CD4-positive, alpha-beta T cell treated with Interleukin-15 for 1 hour (primary cell): ENCODE results near the gene RFTN1.
A peak's percentile ranks its signal among the peaks of the same experiment; 100 is the strongest.

ENCODE experiments used
- DNase-seq: peaks from one replicate; pipeline ENCODE4 v3.0.0-alpha.2; 2020

RFTN1 gene

DNA sequence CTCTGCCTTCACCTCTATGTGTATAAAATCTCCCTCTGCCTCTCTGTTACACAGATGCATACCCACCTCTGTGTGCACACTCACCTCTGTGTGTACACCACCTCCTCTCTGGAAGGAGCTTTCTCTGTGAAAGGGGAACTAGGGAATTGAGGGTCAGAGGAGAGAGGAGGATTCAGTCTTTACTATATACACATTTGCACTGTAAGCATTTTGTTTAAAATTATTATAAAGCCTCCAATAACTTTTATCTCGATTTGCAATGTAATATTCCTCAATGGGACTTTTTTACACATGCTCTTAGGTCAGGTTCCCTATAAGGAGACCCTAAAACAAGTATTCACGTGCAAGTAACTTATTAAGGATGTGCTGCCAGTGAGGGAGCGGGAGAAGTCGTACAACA, 166.0 kb downstream of the RFTN1 start:
- no peak for DNase-seq

DNA sequence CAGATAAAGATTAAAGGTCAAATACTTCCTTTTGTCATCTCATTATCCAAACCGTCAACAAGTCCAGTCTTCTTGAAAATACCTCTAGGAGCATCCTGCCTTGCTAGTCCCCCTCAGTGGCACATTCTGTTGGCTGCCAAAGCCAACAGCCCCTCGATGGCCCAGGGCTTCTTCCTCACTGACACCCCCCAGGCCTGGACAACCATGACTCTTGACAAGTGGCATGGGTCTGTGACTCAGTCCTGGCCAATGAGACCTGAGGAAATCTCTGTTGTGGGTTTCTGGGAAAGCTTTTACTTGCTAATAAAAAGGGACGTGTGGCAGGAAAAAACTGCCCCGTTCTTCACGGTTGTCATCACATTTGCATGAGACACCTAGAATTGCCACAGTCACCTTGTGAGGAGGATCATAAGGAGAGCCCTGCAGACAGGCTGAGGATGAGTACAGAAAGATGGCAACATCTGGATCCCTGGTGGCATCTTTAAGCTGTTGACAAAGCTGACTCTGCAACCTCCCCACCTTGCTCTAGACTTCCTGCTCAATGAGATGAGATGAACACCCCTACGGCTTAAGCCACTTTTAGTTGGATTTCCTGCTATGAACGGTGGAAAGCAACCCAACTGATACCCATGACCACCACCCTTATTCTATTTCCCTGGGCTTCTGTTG, 167.0 kb downstream of the RFTN1 start:
- no peak for DNase-seq

DNA sequence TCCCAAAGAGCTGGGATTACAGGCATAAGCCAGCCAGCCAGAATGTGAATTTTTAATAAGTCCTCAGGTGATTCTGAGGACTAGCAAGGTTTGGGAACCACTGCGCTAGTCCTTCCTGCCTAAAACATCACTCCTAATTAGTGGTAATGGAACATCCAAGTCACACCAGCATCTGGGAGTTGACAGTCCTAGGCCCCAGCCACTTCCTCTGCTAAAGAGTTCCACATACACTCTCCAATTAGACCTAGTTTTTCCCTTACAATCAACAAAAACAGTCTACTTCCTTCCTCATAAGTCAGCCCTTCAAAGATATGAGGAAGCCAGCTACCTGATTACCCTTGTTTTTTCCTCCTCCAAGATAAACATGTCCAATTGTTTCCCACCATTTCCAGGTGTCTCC, 170.4 kb downstream of the RFTN1 start:
- DNase-seq: no peak

DNA sequence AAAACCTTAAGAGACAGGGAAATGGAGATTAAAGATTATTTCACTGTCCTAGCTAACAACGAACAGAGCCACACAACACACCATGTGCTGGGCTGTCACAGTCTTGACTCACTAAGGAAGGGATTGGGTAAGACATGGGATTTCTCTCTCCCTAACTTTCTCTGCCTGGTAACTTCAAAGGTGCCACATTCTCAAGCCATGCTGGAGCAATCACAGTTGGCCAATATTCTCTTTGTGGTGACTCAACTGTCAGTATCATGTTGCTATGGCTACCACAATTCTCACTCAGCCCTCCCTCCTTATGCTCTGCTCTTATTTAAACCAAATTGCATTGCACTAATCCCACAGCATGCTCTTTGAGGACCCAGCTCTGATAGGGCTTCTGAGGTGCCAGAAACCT, 174.5 kb downstream of the RFTN1 start:
- DNase-seq: peak; percentile 55

DNA sequence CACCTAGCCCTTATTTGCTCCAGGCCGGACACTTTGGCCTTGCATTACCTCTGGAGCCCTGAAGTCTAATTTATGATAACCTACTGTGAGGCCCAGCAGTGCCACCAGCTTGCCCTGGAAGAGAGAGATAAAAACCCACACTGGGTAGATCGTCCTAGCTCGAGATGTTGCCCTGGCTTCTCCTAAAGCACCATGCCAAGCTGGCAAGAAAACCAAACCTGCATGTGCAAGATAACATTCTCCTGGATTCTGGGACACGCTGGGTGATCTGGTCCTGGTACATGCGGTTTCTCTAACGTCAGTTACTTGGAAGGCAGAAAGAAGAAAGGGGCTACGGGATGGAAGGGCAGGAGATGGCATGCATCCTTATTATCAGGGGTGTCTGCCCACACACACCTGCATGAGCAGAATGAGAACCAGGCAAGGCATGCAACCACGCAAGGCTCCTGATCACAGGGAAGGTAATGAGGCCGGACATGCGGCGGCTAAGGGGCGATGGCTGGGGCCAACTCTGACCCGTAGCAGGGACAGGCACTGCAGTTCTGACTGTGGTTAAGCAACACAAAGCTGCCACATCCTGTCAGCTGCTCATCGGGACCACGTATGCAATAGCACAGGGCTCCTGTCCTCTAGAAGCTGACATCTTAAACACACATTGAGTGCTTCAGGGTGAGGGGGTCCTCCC, 175.5 kb downstream of the RFTN1 start:
- peak; percentile 63 for DNase-seq

DNA sequence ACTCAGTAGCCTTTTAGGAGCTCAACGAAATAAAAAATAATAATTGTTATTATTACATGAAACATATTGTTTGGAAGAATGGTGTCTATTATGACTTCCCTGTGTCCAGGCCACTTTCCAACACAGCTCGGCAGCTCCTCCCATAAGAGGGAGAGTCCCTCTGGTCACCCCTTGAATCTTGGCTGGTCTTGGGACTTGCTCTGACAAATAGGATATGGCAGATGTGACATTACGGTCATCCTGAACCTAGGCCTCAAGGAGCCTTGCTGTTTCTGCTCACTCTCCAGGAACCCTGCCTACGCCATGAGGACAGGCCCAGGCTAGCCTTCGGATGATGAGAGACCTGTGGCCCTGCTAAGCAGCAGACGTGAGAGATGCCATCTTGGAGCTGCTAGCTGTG, 176.7 kb downstream of the RFTN1 start:
- DNase-seq: no peak

DNA sequence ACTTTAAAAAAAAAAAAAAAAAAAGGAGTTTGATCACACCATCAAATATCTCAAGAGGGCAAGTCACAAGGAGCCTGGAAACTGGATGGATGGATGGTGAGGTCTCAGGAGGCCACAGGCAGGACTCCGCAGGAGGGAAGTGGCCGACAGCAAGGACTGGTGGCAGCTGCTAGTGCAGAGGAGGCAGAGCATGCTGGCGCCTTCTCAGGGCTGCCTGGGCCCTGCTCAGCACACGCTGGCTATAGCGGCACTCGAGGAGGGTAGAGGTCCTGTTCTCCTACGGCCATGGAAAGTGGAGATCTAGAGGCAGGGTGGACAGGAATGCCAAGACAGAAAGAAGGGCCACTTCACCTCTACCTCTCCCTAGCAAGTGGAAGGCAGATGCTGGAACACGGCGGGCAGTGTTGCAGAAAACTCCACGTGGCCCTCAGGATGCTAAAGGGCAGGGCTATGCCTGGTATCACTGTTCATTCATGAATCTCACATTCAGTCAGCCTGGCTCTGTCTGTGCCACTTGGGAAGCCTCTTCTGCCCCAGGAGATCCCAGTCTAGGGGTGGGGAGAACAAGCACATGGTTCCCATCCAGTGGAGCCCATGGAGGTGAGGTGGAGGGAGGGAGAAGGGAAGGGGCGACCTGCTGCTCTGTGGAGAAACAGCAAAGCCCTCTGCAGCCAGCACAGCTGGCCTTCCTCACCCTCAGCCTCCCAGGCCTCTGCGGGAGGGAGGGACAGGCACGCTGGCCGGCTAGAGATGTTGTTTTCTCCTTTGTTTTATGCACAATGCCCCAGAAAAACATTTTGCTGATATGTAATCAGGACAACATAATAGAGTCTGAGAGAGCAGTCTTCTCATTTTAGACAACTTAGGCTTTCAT, 177.5 kb downstream of the RFTN1 start:
- DNase-seq: no peak

DNA sequence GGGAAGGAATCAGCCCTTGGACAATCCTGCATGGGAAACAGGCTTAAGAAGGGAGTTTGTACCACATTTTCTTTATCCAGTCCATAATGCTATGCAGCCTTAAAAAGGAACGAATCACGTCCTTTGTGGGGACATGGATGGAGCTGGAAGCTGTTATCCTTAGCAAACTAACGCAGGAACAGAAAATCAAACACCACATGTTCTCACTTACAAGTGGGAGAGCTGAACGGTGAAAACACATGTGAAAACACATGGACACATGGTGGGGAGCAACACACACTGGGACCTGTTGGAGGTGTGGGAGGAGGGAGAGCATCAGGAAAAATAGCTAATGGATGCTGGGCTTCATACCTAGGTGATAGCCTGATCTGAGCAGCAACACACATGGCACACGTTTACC, 178.2 kb downstream of the RFTN1 start:
- DNase-seq: no peak

DNA sequence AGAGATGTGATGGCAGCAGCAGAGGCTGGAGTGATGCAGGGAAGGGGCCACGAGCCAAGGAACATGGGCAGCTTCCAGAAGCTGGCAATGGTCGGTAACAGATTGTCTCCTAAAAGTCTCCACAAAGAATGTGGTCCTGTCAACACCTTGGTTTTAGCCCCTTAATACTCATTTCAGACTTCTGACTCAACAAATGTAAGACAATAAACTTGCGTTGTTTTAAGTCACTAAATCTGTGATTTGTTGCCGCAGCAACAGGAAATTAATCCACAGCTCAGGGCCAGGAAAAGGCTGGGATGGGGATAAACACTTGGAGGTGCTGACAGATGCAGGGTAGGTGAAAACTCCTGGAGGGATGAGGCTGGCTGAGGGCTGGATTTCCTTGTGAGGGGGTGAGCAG, 178.6 kb downstream of the RFTN1 start:
- DNase-seq: no peak

DNA sequence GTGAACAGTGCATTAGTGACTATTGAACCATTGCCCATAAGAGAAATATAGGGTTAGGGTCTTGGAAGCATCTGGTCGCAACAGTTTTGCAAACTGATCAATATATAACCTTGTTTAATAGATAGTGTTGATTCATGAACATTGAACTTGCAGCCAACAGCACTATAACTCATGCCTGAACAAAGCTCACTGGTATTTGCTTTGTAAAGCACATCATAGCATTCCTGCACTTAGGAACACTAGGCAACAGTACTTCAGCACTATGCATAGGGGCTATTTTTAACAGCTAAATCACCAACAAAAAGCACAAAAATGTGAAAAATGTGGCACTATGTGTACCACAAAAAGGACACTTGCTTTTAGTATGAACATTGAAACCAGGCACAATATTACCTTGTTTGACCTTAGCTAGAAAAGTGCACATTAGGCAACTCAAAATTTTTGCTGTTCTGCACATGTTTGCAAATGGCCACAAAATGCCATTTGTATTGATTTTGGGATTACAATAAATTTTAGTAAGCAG, 180.5 kb downstream of the RFTN1 start:
- no peak for DNase-seq

DNA sequence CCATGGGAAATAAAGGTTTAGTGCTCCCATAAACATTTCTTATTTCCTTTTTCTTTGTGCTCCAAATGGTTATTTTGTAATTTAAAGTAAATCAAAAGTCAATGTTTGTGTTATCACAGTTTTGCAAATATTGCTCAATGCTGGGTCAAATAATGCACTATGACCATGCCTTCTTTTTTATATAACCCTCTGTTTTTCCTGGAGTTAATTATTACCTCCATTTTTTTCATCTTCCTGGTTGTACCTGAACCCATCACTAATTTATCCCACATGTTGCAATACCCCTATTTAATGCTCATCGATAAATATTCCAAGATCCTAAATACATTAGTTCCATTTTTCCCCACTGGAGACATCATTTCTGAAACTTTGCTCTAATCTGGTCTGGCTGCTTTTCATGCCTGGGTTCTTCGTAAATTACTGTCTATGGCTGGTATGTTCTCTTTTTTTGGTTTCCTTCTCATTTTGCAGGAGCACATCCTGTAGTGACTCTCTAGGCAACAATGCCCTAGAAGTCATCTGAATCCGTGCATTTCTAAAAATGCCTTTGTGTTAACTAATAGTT, 182.1 kb downstream of the RFTN1 start:
- DNase-seq: no peak

DNA sequence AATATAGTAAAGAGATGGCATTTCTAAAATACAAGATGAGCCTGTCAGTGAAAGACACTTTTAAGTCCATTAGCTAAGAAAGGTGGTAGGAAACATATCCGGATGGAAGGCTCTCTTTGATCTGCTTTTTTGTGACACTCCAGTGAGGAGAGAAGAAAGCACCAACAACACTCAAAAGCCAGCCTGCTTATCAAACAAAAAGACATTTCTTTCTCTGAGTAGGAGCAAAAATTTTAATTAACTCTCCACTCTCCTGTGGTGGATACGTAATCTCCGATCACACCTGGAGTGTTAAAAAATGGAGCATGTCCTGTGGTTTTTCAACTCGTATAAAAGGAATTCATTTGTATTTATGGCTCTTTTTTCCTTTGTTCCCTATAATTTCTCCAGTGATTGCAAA, 183.1 kb downstream of the RFTN1 start:
- no peak for DNase-seq

DNA sequence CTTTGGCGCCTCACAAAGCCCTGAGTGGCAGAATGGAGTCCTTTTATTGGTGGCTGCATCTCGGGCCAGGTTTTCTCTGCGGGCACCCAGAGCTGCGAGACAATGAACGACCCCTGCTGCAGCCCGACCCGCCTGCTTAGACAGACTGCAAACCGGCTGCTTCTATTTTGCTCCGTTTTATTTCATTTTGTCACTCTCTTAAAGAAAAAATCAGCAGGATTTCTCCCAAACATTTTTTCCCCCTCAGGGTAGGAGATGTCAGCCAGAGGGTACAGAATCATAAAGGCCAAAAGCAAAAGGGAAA, 183.7 kb downstream of the RFTN1 start:
- DNase-seq: no peak

DNA sequence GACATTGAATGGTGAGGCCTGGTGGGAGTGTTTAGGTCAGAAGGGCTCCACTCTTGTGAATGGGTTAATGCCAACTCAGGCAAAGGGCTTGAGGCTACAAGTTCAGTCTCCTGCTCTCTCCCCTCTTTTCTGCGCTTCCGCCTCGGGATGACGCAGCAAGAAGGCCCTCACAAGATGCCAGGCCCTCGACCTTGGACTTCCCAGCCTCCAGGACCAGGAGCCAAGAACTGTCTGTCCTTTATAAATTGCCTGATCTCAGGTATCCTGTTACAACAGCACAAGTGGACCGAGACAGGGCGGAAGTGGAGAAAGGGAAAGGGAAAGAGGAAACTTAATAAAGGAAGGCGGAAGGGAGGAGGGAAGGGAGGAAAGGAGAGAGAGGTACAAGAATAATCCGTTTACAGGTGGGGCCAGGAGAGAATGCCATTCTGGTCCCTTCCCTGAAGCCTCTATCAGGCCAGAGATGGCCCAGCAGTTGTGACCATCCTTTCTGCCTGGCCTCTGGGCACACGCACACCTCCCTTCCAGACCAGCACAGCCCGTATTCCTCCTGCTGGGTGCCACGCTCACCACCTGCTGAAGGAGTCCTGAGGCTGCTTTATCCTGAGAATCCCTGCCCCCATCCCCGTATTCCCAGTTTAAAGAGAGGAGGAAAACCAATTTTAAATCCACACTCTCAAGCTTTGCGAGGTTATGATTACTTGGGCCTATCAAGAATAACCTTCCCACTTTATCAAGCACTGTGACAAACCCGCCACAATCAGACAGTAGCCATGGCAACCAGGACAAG, 184.3 kb downstream of the RFTN1 start:
- no peak for DNase-seq

DNA sequence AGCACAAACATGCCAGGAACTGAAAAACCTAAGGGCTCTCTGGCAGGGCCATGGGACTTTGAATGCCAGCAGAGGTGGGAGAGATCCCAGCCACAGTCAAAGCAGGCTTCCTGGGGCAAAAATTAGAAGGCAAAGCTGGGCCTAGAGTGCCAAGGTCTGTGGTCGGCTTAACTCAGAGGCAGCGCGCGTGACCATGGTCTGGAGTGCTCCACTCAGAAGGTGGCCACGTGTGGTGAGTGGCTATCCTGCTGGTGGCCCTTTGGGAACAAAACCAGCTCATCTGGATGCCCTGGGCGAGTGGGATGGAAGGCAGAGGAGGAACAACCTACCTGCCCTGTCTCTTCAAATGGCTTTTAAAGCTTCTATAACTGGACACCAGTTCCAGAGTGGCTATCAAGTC, 185.4 kb downstream of the RFTN1 start:
- DNase-seq: no peak

DNA sequence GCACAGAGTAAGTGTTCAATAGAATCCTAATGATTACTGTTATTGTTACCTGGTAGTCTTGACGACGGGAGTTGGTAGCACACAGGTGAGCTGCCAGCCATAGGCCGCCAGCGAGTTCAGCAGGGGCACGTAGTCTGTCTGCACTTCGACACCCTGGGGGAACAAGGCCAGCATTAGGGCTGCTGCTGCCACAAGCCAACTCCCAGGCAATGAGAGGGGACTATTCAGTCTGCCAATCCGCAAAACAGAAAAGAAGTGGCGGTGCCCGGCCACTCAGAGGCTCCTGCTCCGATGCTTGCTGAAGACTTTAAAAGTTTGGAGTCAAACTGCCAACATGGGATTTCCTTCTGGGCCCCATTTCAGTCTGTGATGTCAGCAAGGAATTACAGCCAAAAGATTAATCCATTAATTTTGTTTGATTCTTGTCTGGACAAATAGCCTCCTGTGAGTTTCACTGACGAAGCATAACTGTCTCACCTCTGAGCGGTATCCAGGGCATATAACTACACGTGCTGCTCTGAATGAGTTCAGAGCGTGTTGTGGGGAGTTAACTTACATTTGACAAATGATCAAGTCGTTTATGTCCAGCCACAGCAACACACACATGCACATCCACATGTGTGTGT, 186.7 kb downstream of the RFTN1 start:
- DNase-seq: no peak

DNA sequence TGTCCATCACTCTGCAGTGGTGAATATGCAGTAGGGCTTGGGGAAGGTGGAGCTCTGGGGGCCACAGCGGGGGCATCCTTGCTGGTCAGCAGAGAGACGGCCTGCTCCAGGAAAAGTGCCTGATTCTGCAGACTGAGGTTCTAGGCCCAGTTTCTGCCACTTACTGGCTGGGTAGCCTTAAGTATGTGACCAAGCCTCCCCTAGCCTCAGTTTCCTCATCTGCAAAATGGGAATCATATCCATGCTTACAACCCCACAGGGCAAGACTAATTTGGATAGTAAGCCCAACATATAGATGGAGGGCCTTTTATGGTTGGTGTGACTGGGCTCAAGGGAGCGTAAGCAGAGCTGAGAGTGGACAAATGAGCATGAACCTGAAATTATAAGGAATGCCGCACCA, 187.6 kb downstream of the RFTN1 start:
- no peak for DNase-seq

DNA sequence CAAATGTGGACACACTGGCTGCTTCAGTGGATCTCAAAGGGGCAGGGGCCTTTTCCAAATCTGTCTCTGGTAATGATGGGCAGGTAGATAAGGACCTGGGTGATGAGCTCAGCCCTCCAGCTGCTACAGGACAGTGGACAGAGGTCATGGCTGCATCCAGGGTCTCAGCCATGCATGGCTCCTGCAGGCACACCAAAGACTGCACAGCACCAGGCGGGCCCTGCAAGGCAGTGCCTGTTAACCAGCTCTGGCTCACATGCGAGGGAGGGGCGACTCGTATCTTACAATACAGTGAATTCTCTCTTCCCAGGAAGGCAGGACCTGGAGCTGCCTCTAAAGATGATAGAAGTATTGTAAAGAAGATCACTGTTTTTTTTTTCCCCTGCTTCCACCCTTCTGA, 189.8 kb downstream of the RFTN1 start:
- no peak for DNase-seq

DNA sequence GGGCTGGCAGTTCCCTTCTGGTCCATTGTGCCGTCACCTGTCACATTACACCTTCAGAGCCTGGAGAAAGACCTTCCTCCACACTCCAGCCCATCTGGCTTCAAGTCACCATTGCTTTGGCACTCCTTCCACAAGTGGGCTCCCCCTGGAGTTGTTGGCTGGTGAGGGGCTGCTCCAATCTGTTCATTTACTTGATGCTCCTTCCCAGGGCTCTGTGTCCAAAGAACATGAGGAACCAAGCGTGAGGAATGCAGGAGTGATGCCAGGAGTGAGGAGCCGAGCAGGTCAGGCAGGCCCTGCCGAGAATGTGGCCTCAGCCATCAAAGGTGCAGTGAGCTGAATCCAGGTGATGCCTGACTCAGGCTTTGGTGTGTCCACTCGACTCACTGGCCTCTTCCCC, 191.3 kb downstream of the RFTN1 start:
- DNase-seq: no peak

DNA sequence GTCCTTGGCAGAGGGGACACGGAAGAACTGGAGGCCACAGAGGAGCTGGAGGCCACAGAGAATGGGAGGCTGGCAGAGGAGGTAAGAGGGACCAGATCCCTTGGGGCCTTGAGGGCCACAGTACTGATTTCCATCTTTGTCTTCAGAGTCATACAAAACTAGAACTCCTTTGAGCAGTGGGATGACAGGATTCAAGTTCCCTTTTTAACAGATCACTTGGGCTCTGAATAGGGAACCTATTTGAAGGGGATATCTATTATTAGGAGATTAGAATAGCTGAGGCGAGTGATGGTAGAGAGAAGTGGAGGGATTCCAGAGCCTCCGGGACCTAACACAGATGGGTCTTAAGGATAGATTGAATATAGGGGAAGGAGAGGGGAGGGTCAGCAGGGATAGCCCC, 192.8 kb downstream of the RFTN1 start:
- no peak for DNase-seq

DNA sequence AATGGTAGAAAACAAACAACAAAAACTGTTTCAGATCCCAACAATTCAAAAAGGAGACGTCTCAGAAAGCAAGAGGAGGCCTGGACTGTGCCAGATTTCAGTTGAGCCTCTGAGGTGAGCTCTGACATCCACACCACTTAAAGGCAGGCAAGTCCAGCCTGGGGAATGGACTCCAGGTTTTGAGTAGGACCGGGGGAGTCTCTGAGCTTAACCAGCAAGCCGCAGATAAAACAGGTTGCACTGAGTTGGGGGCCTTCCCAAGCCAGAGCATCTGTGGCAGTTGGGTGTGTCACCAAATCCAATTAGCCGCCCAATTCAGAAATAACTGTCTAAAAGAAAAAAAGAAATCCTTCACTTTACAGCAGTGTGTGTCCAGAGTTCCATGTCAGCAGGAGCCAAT, 193.8 kb downstream of the RFTN1 start:
- DNase-seq: no peak

DNA sequence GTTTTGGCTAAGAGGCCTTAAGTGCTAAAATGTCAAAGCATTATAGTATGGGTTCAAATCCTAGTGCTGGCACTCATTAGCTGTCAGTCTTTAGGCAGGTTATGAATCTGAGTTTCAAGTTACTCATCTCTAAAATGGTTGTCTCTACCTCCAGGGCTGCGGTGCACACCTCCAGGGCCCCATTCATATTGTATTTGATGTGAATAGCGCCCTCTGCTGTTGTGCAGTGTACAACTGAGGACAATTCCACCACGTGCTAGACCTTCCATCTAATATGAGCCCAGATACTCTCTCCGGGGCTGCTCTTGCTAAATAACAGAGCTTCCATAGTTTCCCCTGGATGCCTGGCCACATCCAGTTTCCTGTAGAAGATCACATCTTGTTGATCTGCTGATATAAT, 194.2 kb downstream of the RFTN1 start:
- DNase-seq: peak; percentile 75
